SU-DHL-6 (cell line): ENCODE measurements around the gene CFDP1.
"Not testable (repeated sequence)": the region's sequence is repeated elsewhere in the genome, so short reads cannot be mapped to it uniquely, and the experiment has no call there.

Experiments
- H2AFZ ChIP-seq: fragments of 200-600 bp; sonication (generic); 2 replicates; pipeline ENCODE4 v1.6.1; 2014; ENCODE audit warnings: low read depth, mild to moderate bottlenecking, moderate library complexity, mixed read lengths, antibody characterized with exemption, low read length; ENCODE audit not compliant: severe bottlenecking
- H3F3A ChIP-seq: fragments of 200-600 bp; shearing (Covaris generic); 2 replicates; pipeline ENCODE4 v1.6.0; 2016; ENCODE audit warnings: antibody characterized with exemption, mild to moderate bottlenecking; ENCODE audit not compliant: insufficient read depth
- H3K27ac ChIP-seq: fragments of 200-600 bp; sonication (generic); 2 replicates; pipeline ENCODE4 v1.5.1; 2016; ENCODE audit warnings: low read depth, mild to moderate bottlenecking, low read length, moderate library complexity, mixed read lengths
- H3K27me3 ChIP-seq: fragments of 200-600 bp; sonication (generic), shearing (Covaris generic); 2 replicates; pipeline ENCODE4 v1.6.0; 2014; ENCODE audit warnings: mild to moderate bottlenecking, low read length
- H3K36me3 ChIP-seq: fragments of 200-600 bp; sonication (generic); 2 replicates; pipeline ENCODE4 v1.6.1; 2014; ENCODE audit warnings: mild to moderate bottlenecking, low read length, mixed read lengths
- H3K4me2 ChIP-seq: fragments of 300-600, 200-600 bp; shearing (Covaris generic), sonication (generic); 2 replicates; pipeline ENCODE4 v1.6.0; 2014; ENCODE audit warnings: low read length, low read depth, mild to moderate bottlenecking; ENCODE audit not compliant: poor library complexity, severe bottlenecking
- H3K4me3 ChIP-seq: fragments of 200-600 bp; sonication (generic); 2 replicates; pipeline ENCODE4 v1.5.1; 2014; ENCODE audit warnings: antibody characterized with exemption, low read length, mild to moderate bottlenecking, mixed read lengths; ENCODE audit not compliant: insufficient read depth, poor library complexity, severe bottlenecking
- H3K79me2 ChIP-seq: fragments of 200-600 bp; sonication (generic); 2 replicates; pipeline ENCODE4 v1.6.1; 2014; ENCODE audit warnings: mild to moderate bottlenecking, low read length, moderate library complexity; ENCODE audit not compliant: insufficient read depth
- H3K9ac ChIP-seq: fragments of 200-600 bp; sonication (generic); 2 replicates; pipeline ENCODE4 v1.7.0; 2014; ENCODE audit warnings: mild to moderate bottlenecking, low read length
- H3K9me2 ChIP-seq: fragments of 200-600 bp; sonication (generic); replicated peaks from 2 replicates; pipeline ENCODE4 v1.6.1; 2014; ENCODE audit warnings: low read length; ENCODE audit not compliant: insufficient read depth
- H3K9me3 ChIP-seq: fragments of 200-600 bp; sonication (generic); 2 replicates; pipeline ENCODE4 v1.6.1; 2014; ENCODE audit warnings: low read length, mixed read lengths; ENCODE audit not compliant: insufficient read depth
- H4K20me1 ChIP-seq: fragments of 200-600 bp; sonication (generic); 2 replicates; pipeline ENCODE4 v1.6.1; 2014; ENCODE audit warnings: low read depth, mild to moderate bottlenecking, antibody characterized with exemption, low read length, moderate library complexity, mixed read lengths
- EZH2phosphoT487 ChIP-seq: fragments of 200-600 bp; sonication (generic), shearing (Covaris generic); conservative IDR thresholded peaks from 2 replicates; pipeline ENCODE4 v1.6.1; 2018; ENCODE audit warnings: mild to moderate bottlenecking, antibody characterized with exemption, low read length, moderate library complexity, mixed read lengths
- TF ChIP-seq, protein P1 (sequence below): fragments of 200-600 bp; sonication (generic); IDR thresholded peaks from one replicate; pipeline ENCODE4 v1.5.1; 2017; ENCODE audit warnings: antibody characterized with exemption, mild to moderate bottlenecking, low read length, moderate library complexity; ENCODE audit not compliant: insufficient read depth, poor library complexity, severe bottlenecking

Gene CFDP1

DNA sequence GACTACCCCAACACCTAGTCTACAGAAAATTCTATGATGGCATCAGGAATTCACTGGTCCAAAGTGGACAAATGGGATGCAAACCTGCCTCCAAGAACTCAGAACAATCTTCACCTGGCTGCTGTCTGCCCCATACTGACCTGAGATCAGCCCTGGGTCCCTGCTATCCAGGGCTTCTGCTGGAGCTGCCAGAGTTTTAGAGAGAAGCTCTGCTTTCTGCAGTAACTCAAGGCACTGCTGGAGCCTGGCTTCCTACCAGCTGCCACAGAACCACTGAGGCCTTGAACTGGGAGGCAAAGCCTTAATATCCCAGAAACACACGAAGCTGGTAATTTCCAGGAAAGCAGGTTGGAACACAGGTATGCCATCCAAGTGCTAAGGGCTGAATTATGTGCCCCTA lies 23.7 kb upstream of the CFDP1 start:
- Histone ChIP-seq H2AFZ (no peak overlapping the region), H3K9me3 (no peaks in the 10 kb centered on the region), H3K27me3 (no peaks in the 10 kb centered on the region), H3K9me2 (no peaks in the 10 kb centered on the region), H3K27ac (no peak overlapping the region), H4K20me1 (no peaks in the 10 kb centered on the region; the same call in 1 of the 2 replicates), H3K4me2 (no peak overlapping the region), H3K9ac (no peak overlapping the region), H3K36me3 (no peaks in the 10 kb centered on the region), H3K79me2 (peaks cover 95% of the 10 kb centered on the region), H3K4me3 (no peak overlapping the region), H3F3A (no peaks in the 10 kb centered on the region)
- TF ChIP-seq EZH2phosphoT487: no peak
- TF ChIP-seq, protein P1, sequence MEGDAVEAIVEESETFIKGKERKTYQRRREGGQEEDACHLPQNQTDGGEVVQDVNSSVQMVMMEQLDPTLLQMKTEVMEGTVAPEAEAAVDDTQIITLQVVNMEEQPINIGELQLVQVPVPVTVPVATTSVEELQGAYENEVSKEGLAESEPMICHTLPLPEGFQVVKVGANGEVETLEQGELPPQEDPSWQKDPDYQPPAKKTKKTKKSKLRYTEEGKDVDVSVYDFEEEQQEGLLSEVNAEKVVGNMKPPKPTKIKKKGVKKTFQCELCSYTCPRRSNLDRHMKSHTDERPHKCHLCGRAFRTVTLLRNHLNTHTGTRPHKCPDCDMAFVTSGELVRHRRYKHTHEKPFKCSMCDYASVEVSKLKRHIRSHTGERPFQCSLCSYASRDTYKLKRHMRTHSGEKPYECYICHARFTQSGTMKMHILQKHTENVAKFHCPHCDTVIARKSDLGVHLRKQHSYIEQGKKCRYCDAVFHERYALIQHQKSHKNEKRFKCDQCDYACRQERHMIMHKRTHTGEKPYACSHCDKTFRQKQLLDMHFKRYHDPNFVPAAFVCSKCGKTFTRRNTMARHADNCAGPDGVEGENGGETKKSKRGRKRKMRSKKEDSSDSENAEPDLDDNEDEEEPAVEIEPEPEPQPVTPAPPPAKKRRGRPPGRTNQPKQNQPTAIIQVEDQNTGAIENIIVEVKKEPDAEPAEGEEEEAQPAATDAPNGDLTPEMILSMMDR: no peak

DNA sequence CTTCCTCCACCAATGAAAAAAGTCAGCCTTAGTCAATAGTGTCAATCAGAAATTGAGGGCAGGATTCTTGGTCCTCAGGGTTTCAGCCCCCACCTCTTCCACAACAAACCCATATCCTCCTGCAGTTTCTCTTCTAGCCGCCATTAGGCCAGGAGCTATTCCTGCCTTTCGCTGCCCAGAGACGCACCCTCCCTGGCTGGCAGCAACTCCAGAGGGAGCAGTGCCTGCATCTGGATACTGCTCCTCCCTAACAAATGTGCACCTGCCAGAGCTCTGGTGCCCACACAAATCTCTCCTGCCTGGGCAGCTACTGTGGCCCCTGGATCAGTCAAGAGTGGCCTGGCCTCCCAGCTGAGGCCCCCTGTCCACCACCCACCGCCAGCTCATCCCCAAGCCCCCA lies 23.2 kb upstream of the CFDP1 start:
- H2AFZ ChIP-seq, H3K36me3 ChIP-seq, H3K27me3 ChIP-seq, H4K20me1 ChIP-seq, H3K9me3 ChIP-seq, H3F3A ChIP-seq, H3K9me2 ChIP-seq, H3K27ac ChIP-seq, H3K9ac ChIP-seq, H3K4me2 ChIP-seq, H3K4me3 ChIP-seq: not testable (repeated sequence)
- peaks cover 92% of the 10 kb centered on the region for H3K79me2 ChIP-seq

DNA sequence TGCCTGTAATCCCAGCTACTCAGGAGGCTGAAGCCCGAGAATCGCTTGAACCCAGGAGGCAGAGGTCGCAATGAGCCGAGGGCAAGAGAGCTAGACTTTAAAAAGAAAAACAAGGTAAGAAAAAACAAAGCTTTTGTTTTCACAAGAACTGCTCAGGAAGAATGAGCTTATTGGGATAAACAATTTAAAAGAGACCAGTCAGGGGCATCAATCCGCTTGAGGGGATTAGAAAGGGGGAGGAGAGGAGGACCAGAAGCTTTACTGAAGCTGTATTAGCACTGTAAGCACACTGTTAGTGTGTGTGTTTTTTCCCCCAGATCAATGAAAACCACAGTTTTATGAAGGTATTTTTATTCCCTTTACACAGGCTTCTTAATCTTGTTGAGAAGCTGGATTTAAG lies 22.4 kb upstream of the CFDP1 start:
- Histone ChIP-seq H3K27me3 (no peaks in the 10 kb centered on the region), H3K9ac (no peak overlapping the region), H4K20me1 (peaks cover 3% of the 10 kb centered on the region; the same call in 1 of the 2 replicates), H3K9me2 (no peaks in the 10 kb centered on the region), H3F3A (no peaks in the 10 kb centered on the region), H3K36me3 (0 out of 2 replicates have a peak, but pooled peaks cover 3% of the 10 kb centered on the region), H3K4me2 (no peak overlapping the region), H3K79me2 (peaks cover 84% of the 10 kb centered on the region), H3K4me3 (no peak overlapping the region), H3K27ac (no peak overlapping the region), H3K9me3 (no peaks in the 10 kb centered on the region), H2AFZ (no peak overlapping the region)
- TF ChIP-seq, protein P1: no peak
- no peak for TF ChIP-seq EZH2phosphoT487

DNA sequence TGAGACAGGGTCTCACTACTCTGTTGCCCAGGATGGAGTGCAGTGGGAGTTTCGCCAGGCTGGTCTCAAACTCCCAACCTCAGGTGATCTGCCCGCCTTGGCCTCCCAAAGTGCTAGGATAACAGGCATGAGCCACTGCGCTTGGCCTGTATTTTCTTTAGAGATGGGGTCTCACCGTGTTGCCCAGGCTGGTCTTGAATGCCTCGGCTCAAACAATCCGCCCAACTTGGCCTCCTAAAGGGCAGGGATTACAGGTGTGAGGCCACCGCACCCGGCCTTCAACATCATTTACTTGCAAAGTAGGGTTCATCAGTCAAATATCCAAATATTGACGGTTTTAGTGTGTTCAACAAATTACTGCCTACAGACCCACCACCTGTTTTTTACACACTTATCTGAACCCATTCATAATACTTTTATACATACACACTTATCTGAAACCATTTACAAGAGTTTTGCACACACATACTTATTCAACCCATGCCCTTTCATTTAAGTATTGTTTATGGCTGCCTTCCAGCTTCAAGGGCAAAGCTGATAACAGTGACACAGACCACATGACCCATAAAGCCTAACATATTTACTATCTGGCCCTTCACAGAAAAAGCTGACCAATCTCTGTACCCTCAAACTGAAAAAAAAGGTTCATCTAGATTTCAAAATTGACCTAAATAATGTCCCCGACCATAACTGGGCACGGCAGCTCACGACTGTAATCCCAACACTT lies 19.3 kb upstream of the CFDP1 start:
- H3K4me2 ChIP-seq: no peak overlapping the region
- H3K4me3 ChIP-seq: no peak overlapping the region
- peaks cover 54% of the 10 kb centered on the region for H3K79me2 ChIP-seq
- H3K9me2 ChIP-seq: no peaks in the 10 kb centered on the region
- H3F3A ChIP-seq: no peaks in the 10 kb centered on the region
- TF ChIP-seq, protein P1: no peak
- no peak for TF ChIP-seq EZH2phosphoT487
- peaks cover 10% of the 10 kb centered on the region; the same call in 1 of the 2 replicates for H3K36me3 ChIP-seq
- H3K9me3 ChIP-seq: no peaks in the 10 kb centered on the region
- peaks cover 3% of the 10 kb centered on the region; the same call in 1 of the 2 replicates for H4K20me1 ChIP-seq
- no peak overlapping the region for H2AFZ ChIP-seq
- H3K27ac ChIP-seq: no peak overlapping the region
- H3K9ac ChIP-seq: no peak overlapping the region
- H3K27me3 ChIP-seq: no peaks in the 10 kb centered on the region
